ENCODE data around the gene PNKD.
A peak's percentile ranks its signal among the peaks of the same experiment; 100 is the strongest.
"Not testable (repeated sequence)": the region's sequence is repeated elsewhere in the genome, so short reads cannot be mapped to it uniquely, and the experiment has no call there.

PNKD gene

GRCh38 chr2:218271865-218272530 is 1.7 kb downstream of the PNKD start:
- peaks cover 18% of the 10 kb centered on the region; the same call in 1 of the 2 replicates for H3K36me3 ChIP-seq (ENCODE audit: insufficient read depth, low read length)
- peak overlapping the region; percentile 88 for H3K4me2 ChIP-seq (ENCODE audit: low read depth, low read length, poor library complexity, severe bottlenecking)
- H3K9me3 ChIP-seq (ENCODE audit: insufficient read depth, low read depth, low read length), result no peaks in the 10 kb centered on the region
- no peaks in the 10 kb centered on the region for H3K9me2 ChIP-seq (replicated peaks; ENCODE audit: low read depth, low read length)
- peaks cover 31% of the 10 kb centered on the region for H3K4me1 ChIP-seq (ENCODE audit: insufficient read depth, low read length, poor library complexity, severe bottlenecking)
- peak overlapping the region; percentile 84 for H3K4me3 ChIP-seq (ENCODE audit: low read length, poor library complexity, severe bottlenecking)
- H3K9ac ChIP-seq (ENCODE audit: low read depth, low read length, poor library complexity, severe bottlenecking), result peak overlapping the region; percentile 76
- H3F3A ChIP-seq (ENCODE audit: low read depth), result no peaks in the 10 kb centered on the region
- H2AFZ ChIP-seq (ENCODE audit: low read length), result no peak overlapping the region
- H4K20me1 ChIP-seq (ENCODE audit: insufficient read depth, low read length, poor library complexity, severe bottlenecking), result peaks cover 17% of the 10 kb centered on the region
- H3K27me3 ChIP-seq (ENCODE audit: insufficient read depth, low read length, poor library complexity, severe bottlenecking), result no peaks in the 10 kb centered on the region
- no peak for TF ChIP-seq EZH2phosphoT487 (IDR thresholded peaks at IDR 0.05; ENCODE audit: borderline replicate concordance)
- TF ChIP-seq, protein P1, sequence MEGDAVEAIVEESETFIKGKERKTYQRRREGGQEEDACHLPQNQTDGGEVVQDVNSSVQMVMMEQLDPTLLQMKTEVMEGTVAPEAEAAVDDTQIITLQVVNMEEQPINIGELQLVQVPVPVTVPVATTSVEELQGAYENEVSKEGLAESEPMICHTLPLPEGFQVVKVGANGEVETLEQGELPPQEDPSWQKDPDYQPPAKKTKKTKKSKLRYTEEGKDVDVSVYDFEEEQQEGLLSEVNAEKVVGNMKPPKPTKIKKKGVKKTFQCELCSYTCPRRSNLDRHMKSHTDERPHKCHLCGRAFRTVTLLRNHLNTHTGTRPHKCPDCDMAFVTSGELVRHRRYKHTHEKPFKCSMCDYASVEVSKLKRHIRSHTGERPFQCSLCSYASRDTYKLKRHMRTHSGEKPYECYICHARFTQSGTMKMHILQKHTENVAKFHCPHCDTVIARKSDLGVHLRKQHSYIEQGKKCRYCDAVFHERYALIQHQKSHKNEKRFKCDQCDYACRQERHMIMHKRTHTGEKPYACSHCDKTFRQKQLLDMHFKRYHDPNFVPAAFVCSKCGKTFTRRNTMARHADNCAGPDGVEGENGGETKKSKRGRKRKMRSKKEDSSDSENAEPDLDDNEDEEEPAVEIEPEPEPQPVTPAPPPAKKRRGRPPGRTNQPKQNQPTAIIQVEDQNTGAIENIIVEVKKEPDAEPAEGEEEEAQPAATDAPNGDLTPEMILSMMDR (conservative IDR thresholded peaks at IDR 0.05; ENCODE audit: low read length), result no peak
- peaks cover 35% of the 10 kb centered on the region for H3K79me2 ChIP-seq (ENCODE audit: insufficient read depth, low read length)

DNA sequence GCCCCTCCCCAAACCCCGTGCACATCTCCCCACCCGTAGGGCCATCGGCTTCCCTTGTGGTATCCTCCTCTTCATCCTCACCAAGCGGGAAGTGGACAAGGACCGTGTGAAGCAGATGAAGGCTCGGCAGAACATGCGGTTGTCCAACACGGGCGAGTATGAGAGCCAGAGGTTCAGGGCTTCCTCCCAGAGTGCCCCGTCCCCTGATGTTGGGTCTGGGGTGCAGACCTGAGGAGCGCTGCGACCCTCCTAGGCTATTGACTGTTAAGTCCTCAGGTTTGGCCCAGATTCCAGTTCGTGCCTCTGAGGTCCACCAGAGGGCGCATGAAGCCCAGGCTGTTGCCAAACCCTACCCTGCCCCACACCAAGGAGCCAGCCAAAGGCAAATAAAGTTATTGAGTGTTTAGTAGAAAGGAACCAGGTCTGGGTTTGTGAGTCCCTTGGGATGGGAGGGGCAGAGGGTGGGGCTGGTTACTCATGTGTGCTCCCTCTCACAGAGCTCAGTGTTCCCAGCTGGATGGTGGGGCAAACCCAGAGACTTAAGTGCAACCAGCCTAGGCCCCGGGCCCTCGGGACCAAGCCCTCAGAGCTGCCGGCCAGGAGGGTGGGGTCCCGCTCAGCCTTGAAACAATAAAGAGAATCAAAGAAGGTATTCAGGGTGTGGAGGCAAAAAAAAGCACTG is 2.4 kb downstream of the PNKD start:
- H3K4me2 ChIP-seq (ENCODE audit: low read depth, low read length, poor library complexity, severe bottlenecking), result peak overlapping the region; percentile 88
- H3K36me3 ChIP-seq (ENCODE audit: insufficient read depth, low read length), result peaks cover 18% of the 10 kb centered on the region; the same call in 1 of the 2 replicates
- no peak overlapping the region for H2AFZ ChIP-seq (ENCODE audit: low read length)
- no peak for TF ChIP-seq EZH2phosphoT487 (IDR thresholded peaks at IDR 0.05; ENCODE audit: borderline replicate concordance)
- TF ChIP-seq, protein P1 (conservative IDR thresholded peaks at IDR 0.05; ENCODE audit: low read length), result peak; percentile 89
- H3K4me3 ChIP-seq (ENCODE audit: low read length, poor library complexity, severe bottlenecking), result peak overlapping the region; percentile 84
- no peaks in the 10 kb centered on the region for H3K27me3 ChIP-seq (ENCODE audit: insufficient read depth, low read length, poor library complexity, severe bottlenecking)
- peaks cover 28% of the 10 kb centered on the region for H3K79me2 ChIP-seq (ENCODE audit: insufficient read depth, low read length)
- peaks cover 28% of the 10 kb centered on the region for H3K4me1 ChIP-seq (ENCODE audit: insufficient read depth, low read length, poor library complexity, severe bottlenecking)
- H3K9me2 ChIP-seq (replicated peaks; ENCODE audit: low read depth, low read length), result no peaks in the 10 kb centered on the region
- peaks cover 17% of the 10 kb centered on the region for H4K20me1 ChIP-seq (ENCODE audit: insufficient read depth, low read length, poor library complexity, severe bottlenecking)
- H3K9me3 ChIP-seq (ENCODE audit: insufficient read depth, low read depth, low read length), result no peaks in the 10 kb centered on the region
- H3F3A ChIP-seq (ENCODE audit: low read depth), result no peaks in the 10 kb centered on the region
- peak overlapping the region; percentile 10 for H3K9ac ChIP-seq (ENCODE audit: low read depth, low read length, poor library complexity, severe bottlenecking)

GRCh38 chr2:218273214-218273907 is 3.0 kb downstream of the PNKD start:
- Histone ChIP-seq H3K36me3 (ENCODE audit: insufficient read depth, low read length) (peaks cover 18% of the 10 kb centered on the region; the same call in 1 of the 2 replicates), H3K79me2 (ENCODE audit: insufficient read depth, low read length) (peaks cover 27% of the 10 kb centered on the region), H3K9ac (ENCODE audit: low read depth, low read length, poor library complexity, severe bottlenecking) (peak overlapping the region; percentile 10), H3K4me1 (ENCODE audit: insufficient read depth, low read length, poor library complexity, severe bottlenecking) (peaks cover 27% of the 10 kb centered on the region), H4K20me1 (ENCODE audit: insufficient read depth, low read length, poor library complexity, severe bottlenecking) (peaks cover 17% of the 10 kb centered on the region), H3K4me2 (ENCODE audit: low read depth, low read length, poor library complexity, severe bottlenecking) (peak overlapping the region; percentile 88)
- not testable (repeated sequence) for H3K9me2 ChIP-seq (replicated peaks; ENCODE audit: low read depth, low read length); H3K27me3 ChIP-seq (ENCODE audit: insufficient read depth, low read length, poor library complexity, severe bottlenecking); H2AFZ ChIP-seq (ENCODE audit: low read length); H3F3A ChIP-seq (ENCODE audit: low read depth); H3K4me3 ChIP-seq (ENCODE audit: low read length, poor library complexity, severe bottlenecking); H3K9me3 ChIP-seq (ENCODE audit: insufficient read depth, low read depth, low read length)
